Raji (cell line): ENCODE measurements around the gene ASPSCR1.

ENCODE experiments used
- POLR2A ChIP-seq: IDR thresholded peaks from 2 replicates; pipeline ENCODE4 v1.6.1; 2011; ENCODE audit warnings: low read depth, low read length, control low read depth; ENCODE audit not compliant: insufficient read depth

The ASPSCR1 gene

GRCh38 chr17:81964081-81964849 is 13.2 kb upstream of the ASPSCR1 start:
- no peak for TF ChIP-seq POLR2A

GRCh38 chr17:81966343-81967243 is 10.8 kb upstream of the ASPSCR1 start:
- no peak for TF ChIP-seq POLR2A

- no peak for TF ChIP-seq POLR2A
Measured at GRCh38 chr17:81967244-81967532, 10.2 kb upstream of the ASPSCR1 start.

- TF ChIP-seq POLR2A = peak; percentile 75
Measured at GRCh38 chr17:81967533-81968395, 9.7 kb upstream of the ASPSCR1 start.

GRCh38 chr17:81968396-81968745 is 9.1 kb upstream of the ASPSCR1 start:
- no peak for TF ChIP-seq POLR2A

GRCh38 chr17:81968850-81969812 is 8.3 kb upstream of the ASPSCR1 start:
- TF ChIP-seq POLR2A = no peak

- TF ChIP-seq POLR2A = no peak
Measured at GRCh38 chr17:81973432-81973831, 4.0 kb upstream of the ASPSCR1 start.

- no peak; the same call in 1 of the 2 replicates for TF ChIP-seq POLR2A
Measured at GRCh38 chr17:81976332-81977210, 858 bp upstream of the ASPSCR1 start.

GRCh38 chr17:81978524-81979298 is 1.3 kb downstream of the ASPSCR1 start:
- no peak for TF ChIP-seq POLR2A

- no peak for TF ChIP-seq POLR2A
Measured at GRCh38 chr17:81980122-81980521, 2.7 kb downstream of the ASPSCR1 start.

GRCh38 chr17:81980707-81981343 is 3.4 kb downstream of the ASPSCR1 start:
- no peak for TF ChIP-seq POLR2A

- TF ChIP-seq POLR2A = no peak
Measured at GRCh38 chr17:81983011-81983638, 5.7 kb downstream of the ASPSCR1 start.
